Measurements from ENCODE around the gene EPHA8. TPM values are rescaled to one million over a fixed set of nuclear protein-coding genes. Genes with fewer than 3 reads are reported as not detected.

Gene EPHA8
- total and polyA plus RNA-seq, 2 donors from 2014 or later = 0.09 TPM; not detected in 1

- no peak overlapping the region for H3K9ac ChIP-seq (ENCODE audit: low read length in 3 of 3)
- no peak overlapping the region for H3K27ac ChIP-seq (ENCODE audit: low read depth in 2 of 2, low read length in 2 of 2)
- DNase-seq (no peak), FAIRE-seq (no peak)
- no peaks in the 10 kb centered on the region for H3K9me3 ChIP-seq (ENCODE audit: control insufficient read depth in 2 of 3, insufficient read depth in 1 of 3, low read length in 3 of 3)
- no peaks in the 10 kb centered on the region for H3K4me1 ChIP-seq (ENCODE audit: control insufficient read depth in 2 of 3, insufficient read depth in 2 of 3, low read depth in 1 of 3, low read length in 3 of 3)
- no peak overlapping the region for H3K4me3 ChIP-seq (ENCODE audit: low read length in 3 of 3)
- TF ChIP-seq CTCF (IDR thresholded peaks at IDR 0.05; ENCODE audit: borderline replicate concordance, extremely low read depth, insufficient read depth) = no peak
- no peaks in the 10 kb centered on the region for H3K36me3 ChIP-seq (ENCODE audit: control insufficient read depth in 2 of 3, insufficient read depth in 3 of 3, low read length in 3 of 3)
- H3K27me3 ChIP-seq (ENCODE audit: control insufficient read depth, insufficient read depth, low read length) = peaks cover 6% of the 10 kb centered on the region
- intact Hi-C loops (cut with DNase I) = no loop called here
These were observed 13.3 kb upstream of the EPHA8 start for GRCh38 chr1:22550021-22550420.

GRCh38 chr1:22551591-22551990 lies 11.7 kb upstream of the EPHA8 start:
- TF ChIP-seq CTCF (IDR thresholded peaks at IDR 0.05; ENCODE audit: borderline replicate concordance, extremely low read depth, insufficient read depth) = no peak
- Histone ChIP-seq H3K4me3 (ENCODE audit: low read length in 3 of 3) (no peak overlapping the region), H3K36me3 (ENCODE audit: control insufficient read depth in 2 of 3, insufficient read depth in 3 of 3, low read length in 3 of 3) (no peaks in the 10 kb centered on the region), H3K9me3 (ENCODE audit: control insufficient read depth in 2 of 3, insufficient read depth in 1 of 3, low read length in 3 of 3) (no peaks in the 10 kb centered on the region), H3K4me1 (ENCODE audit: control insufficient read depth in 2 of 3, insufficient read depth in 2 of 3, low read depth in 1 of 3, low read length in 3 of 3) (no peaks in the 10 kb centered on the region), H3K27me3 (ENCODE audit: control insufficient read depth, insufficient read depth, low read length) (peaks cover 6% of the 10 kb centered on the region), H3K27ac (ENCODE audit: low read depth in 2 of 2, low read length in 2 of 2) (no peak overlapping the region), H3K9ac (ENCODE audit: low read length in 3 of 3) (no peak overlapping the region)
- DNase-seq (no peak), FAIRE-seq (no peak)
- intact Hi-C loops (cut with DNase I) = no loop called here

- H3K9me3 ChIP-seq (ENCODE audit: control insufficient read depth in 2 of 3, insufficient read depth in 1 of 3, low read length in 3 of 3) = no peaks in the 10 kb centered on the region
- intact Hi-C loops (cut with DNase I) = no loop called here
- H3K27me3 ChIP-seq (ENCODE audit: control insufficient read depth, insufficient read depth, low read length) = peaks cover 5% of the 10 kb centered on the region
- no peak for TF ChIP-seq CTCF (IDR thresholded peaks at IDR 0.05; ENCODE audit: borderline replicate concordance, extremely low read depth, insufficient read depth)
- no peak overlapping the region for H3K27ac ChIP-seq (ENCODE audit: low read depth in 2 of 2, low read length in 2 of 2)
- no peaks in the 10 kb centered on the region for H3K36me3 ChIP-seq (ENCODE audit: control insufficient read depth in 2 of 3, insufficient read depth in 3 of 3, low read length in 3 of 3)
- H3K4me1 ChIP-seq (ENCODE audit: control insufficient read depth in 2 of 3, insufficient read depth in 2 of 3, low read depth in 1 of 3, low read length in 3 of 3) = no peaks in the 10 kb centered on the region
- FAIRE-seq (no peak), DNase-seq (no peak)
- H3K4me3 ChIP-seq (ENCODE audit: low read length in 3 of 3) = no peak overlapping the region
- H3K9ac ChIP-seq (ENCODE audit: low read length in 3 of 3) = no peak overlapping the region
These were observed 11.3 kb upstream of the EPHA8 start for GRCh38 chr1:22552021-22552420.
